HEK293 (cell line): ENCODE data around the gene KLHL28.

Experiments used
- CTCF ChIA-PET: fragments of 350-600 bp; formaldehyde crosslinking; extraction: SDS; loops from one replicate; lab custom pipeline; 2021; ENCODE audit warnings: antibody characterized with exemption; lab: Yijun Ruan, JAX
- POLR2A ChIA-PET: fragments of 300-600 bp; formaldehyde crosslinking; extraction: SDS; loops from one replicate; lab custom pipeline; 2020; ENCODE audit warnings: antibody characterized with exemption, inconsistent platforms; lab: Yijun Ruan, JAX
- H3K27ac ChIP-seq: fragments of 200-500 bp; sonication (Bioruptor generic); 2 replicates; pipeline ENCODE4 v1.5.1; 2014; ENCODE audit warnings: low read depth, low read length, control low read depth, inconsistent platforms; ENCODE audit errors: extremely low read depth
- H3K36me3 ChIP-seq, 2 experiments: fragments of 200-500 bp in 1 of 2; sonication (Bioruptor generic) in 1 of 2; 1 replicate in 1 of 2; 2 replicates in 1 of 2; pipeline ENCODE4 v1.5.1; 2014 to 2017; ENCODE audit warnings: inconsistent platforms in 2 of 2, low read length in 2 of 2; ENCODE audit not compliant: control insufficient read depth in 2 of 2, insufficient read depth in 1 of 2
- H3K4me1 ChIP-seq: fragments of 200-500 bp; sonication (Bioruptor generic); 2 replicates; pipeline ENCODE4 v1.5.1; 2014; ENCODE audit warnings: mild to moderate bottlenecking, low read length, inconsistent platforms; ENCODE audit not compliant: control insufficient read depth, insufficient read depth
- H3K4me3 ChIP-seq: 2 replicates; pipeline ENCODE4 v1.5.1; 2011; ENCODE audit warnings: low read depth, mild to moderate bottlenecking, control low read depth, low read length, moderate library complexity
- H3K9me3 ChIP-seq: fragments of 200-500 bp; sonication (Bioruptor generic); 2 replicates; pipeline ENCODE4 v1.5.1; 2014; ENCODE audit warnings: low read depth, low read length, inconsistent platforms; ENCODE audit not compliant: control insufficient read depth, insufficient read depth
- ATF2 ChIP-seq: fragments of 450-650 bp; formaldehyde crosslinking; IDR thresholded peaks from 2 replicates; pipeline ENCODE4 v1.5.1; 2016; ENCODE audit warnings: missing biosample characterization, missing genetic modification characterization, low read depth
- BCL11B ChIP-seq: fragments of 450-650 bp; formaldehyde crosslinking; IDR thresholded peaks from 2 replicates; pipeline ENCODE4 v1.5.1; 2016; ENCODE audit warnings: low read depth, missing biosample characterization, missing genetic modification characterization
- TRIM28 ChIP-seq: IDR thresholded peaks from 2 replicates; pipeline ENCODE4 v1.6.1; 2011; ENCODE audit warnings: low read length, control low read depth, borderline replicate concordance
- ZBTB11 ChIP-seq: fragments of 450-650 bp; formaldehyde crosslinking; conservative IDR thresholded peaks from 2 replicates; pipeline ENCODE4 v1.5.1; 2016; ENCODE audit warnings: low read depth, missing biosample characterization, missing genetic modification characterization
- ZNF10 ChIP-seq: fragments of 450-650 bp; formaldehyde crosslinking; IDR thresholded peaks from 2 replicates; pipeline ENCODE4 v1.5.1; 2017; ENCODE audit warnings: missing biosample characterization, missing genetic modification characterization
- ZNF121 ChIP-seq: fragments of 450-650 bp; formaldehyde crosslinking; IDR thresholded peaks from 2 replicates; pipeline ENCODE4 v1.5.1; 2016; ENCODE audit warnings: missing biosample characterization, missing genetic modification characterization
- ZNF155 ChIP-seq: fragments of 450-650 bp; formaldehyde crosslinking; IDR thresholded peaks from 2 replicates; pipeline ENCODE4 v1.5.1; 2016; ENCODE audit warnings: missing biosample characterization, missing genetic modification characterization
- ZNF24 ChIP-seq: fragments of 450-650 bp; formaldehyde crosslinking; IDR thresholded peaks from 2 replicates; pipeline ENCODE4 v1.5.1; 2016; ENCODE audit warnings: missing biosample characterization, missing genetic modification characterization
- ZNF280D ChIP-seq: fragments of 450-650 bp; formaldehyde crosslinking; IDR thresholded peaks from 2 replicates; pipeline ENCODE4 v1.5.1; 2016; ENCODE audit warnings: missing biosample characterization, missing genetic modification characterization
- ZNF350 ChIP-seq: fragments of 450-650 bp; formaldehyde crosslinking; IDR thresholded peaks from 2 replicates; pipeline ENCODE4 v1.5.0; 2017; ENCODE audit warnings: missing biosample characterization, mild to moderate bottlenecking, missing genetic modification characterization
- ZNF585B ChIP-seq: fragments of 450-650 bp; formaldehyde crosslinking; IDR thresholded peaks from 2 replicates; pipeline ENCODE4 v1.5.1; 2016; ENCODE audit warnings: missing biosample characterization, missing genetic modification characterization
- ZNF610 ChIP-seq: fragments of 450-650 bp; formaldehyde crosslinking; IDR thresholded peaks from 2 replicates; pipeline ENCODE4 v1.5.1; 2016; ENCODE audit warnings: missing biosample characterization, missing genetic modification characterization, borderline replicate concordance
- ZNF843 ChIP-seq: fragments of 450-650 bp; formaldehyde crosslinking; IDR thresholded peaks from 2 replicates; pipeline ENCODE4 v1.5.1; 2016; ENCODE audit warnings: missing biosample characterization, missing genetic modification characterization
- ZSCAN18 ChIP-seq: fragments of 450-650 bp; formaldehyde crosslinking; IDR thresholded peaks from 2 replicates; pipeline ENCODE4 v1.5.1; 2016; ENCODE audit warnings: missing biosample characterization, missing genetic modification characterization
- ZSCAN23 ChIP-seq: fragments of 450-650 bp; formaldehyde crosslinking; IDR thresholded peaks from 2 replicates; pipeline ENCODE4 v1.5.1; 2016; ENCODE audit warnings: missing biosample characterization, missing genetic modification characterization
- ZSCAN5A ChIP-seq: fragments of 450-650 bp; formaldehyde crosslinking; IDR thresholded peaks from 2 replicates; pipeline ENCODE4 v1.5.1; 2016; ENCODE audit warnings: missing biosample characterization, missing genetic modification characterization

Gene KLHL28

GRCh38 chr14:44942436-44942835 lies 19.3 kb downstream of the KLHL28 start:
- no peak overlapping the region for H3K4me3 ChIP-seq
- H3K9me3 ChIP-seq, result no peaks in the 10 kb centered on the region
- H3K27ac ChIP-seq, result no peak overlapping the region
- CTCF ChIA-PET, result no interaction called here
- peaks cover 25 to 55% of the 10 kb centered on the region in 2 experiments for H3K36me3 ChIP-seq
- no peak for TF ChIP-seq ZBTB11
- TF ChIP-seq ZNF585B, result no peak
- TF ChIP-seq ZSCAN18, result no peak
- no peak for TF ChIP-seq TRIM28
- TF ChIP-seq ZNF10 (tag by site-specific recombination), result no peak
- no peak for TF ChIP-seq ZSCAN5A
- TF ChIP-seq ZNF280D (tag by site-specific recombination), result no peak
- no peak for TF ChIP-seq ZNF24 (tag by site-specific recombination)
- TF ChIP-seq ZNF843 (tag by site-specific recombination), result no peak
- no peak for TF ChIP-seq ZSCAN23 (tag by site-specific recombination)
- TF ChIP-seq BCL11B (tag by site-specific recombination), result no peak
- TF ChIP-seq ZNF155 (tag by site-specific recombination), result no peak
- no peak for TF ChIP-seq ZNF610 (tag by site-specific recombination)
- TF ChIP-seq ZNF121 (tag by site-specific recombination), result no peak
- TF ChIP-seq ZNF350 (tag by site-specific recombination), result no peak
- TF ChIP-seq ATF2, result no peak
- TF ChIP-seq, all 188 proteins: peak for 0
- no peaks in the 10 kb centered on the region for H3K4me1 ChIP-seq
- POLR2A ChIA-PET, result no interaction called here
